NCI-H2029 (cell line): ENCODE results near the gene SLC18A2.

Source experiments
- DNase-seq: peaks from one replicate; lab custom pipeline; 2025; lab: John Stamatoyannopoulos, UW

Gene SLC18A2

GRCh38 chr10:117313641-117314040 is 72.7 kb downstream of the SLC18A2 start:
- DNase-seq = no peak

GRCh38 chr10:117316701-117317100 is 75.8 kb downstream of the SLC18A2 start:
- no peak for DNase-seq

GRCh38 chr10:117318909-117319308 is 78.0 kb downstream of the SLC18A2 start:
- no peak for DNase-seq

GRCh38 chr10:117320050-117320665 is 79.2 kb downstream of the SLC18A2 start:
- DNase-seq = no peak

GRCh38 chr10:117322260-117322659 is 81.3 kb downstream of the SLC18A2 start:
- DNase-seq = no peak

- DNase-seq = no peak
These were observed 83.5 kb downstream of the SLC18A2 start for GRCh38 chr10:117324367-117324766.

- DNase-seq = no peak
These were observed 86.3 kb downstream of the SLC18A2 start for GRCh38 chr10:117327262-117327661.
